HG02623 (cell line): ENCODE measurements around the gene CRLF1.

ENCODE experiments used
- ATAC-seq: cut with Tn5 transposase; IDR thresholded peaks from one replicate; pipeline ENCODE4 v1.9.1; 2021; ENCODE audit warnings: moderate library complexity; ENCODE audit not compliant: unreplicated experiment

The CRLF1 gene

DNA sequence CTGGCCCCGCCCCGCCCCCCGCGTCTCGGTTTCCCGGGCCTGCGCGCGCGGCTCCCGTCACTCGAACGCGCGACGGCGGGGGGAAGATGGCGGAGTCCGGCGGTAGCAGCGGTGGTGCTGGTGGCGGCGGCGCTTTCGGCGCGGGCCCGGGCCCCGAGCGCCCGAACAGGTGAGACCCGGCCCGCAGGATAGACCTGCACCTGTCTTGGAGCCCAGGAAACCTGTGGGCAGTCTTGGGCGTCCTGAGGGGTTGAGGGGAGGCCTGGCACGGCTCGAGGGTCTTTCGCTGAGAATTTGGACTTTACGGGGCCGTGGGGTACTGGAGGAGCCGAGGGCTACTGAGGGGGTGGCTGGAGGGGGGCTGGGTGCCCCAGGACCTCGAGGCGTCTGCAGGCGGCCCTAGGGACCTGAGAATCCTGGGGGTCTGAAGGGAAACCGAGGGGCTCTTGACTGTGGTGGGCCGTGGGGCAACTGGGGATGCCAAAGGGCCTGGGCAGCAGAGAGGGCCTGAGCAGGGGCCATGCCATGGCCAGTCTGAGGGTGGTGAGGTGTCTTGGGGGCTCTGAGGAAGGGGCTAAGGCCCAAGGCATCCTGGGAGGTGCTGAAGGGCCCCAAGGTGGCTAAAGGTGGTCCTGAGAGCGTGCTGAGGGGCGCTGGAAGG is 30.5 kb upstream of the CRLF1 start, which contains the start of gene KLHL26:
TSS of gene KLHL26 (plus strand) at position 60 of the 661 bp plus-strand sequence. CDS start at position 87, 27 bp downstream.
- ATAC-seq, result no peak

DNA sequence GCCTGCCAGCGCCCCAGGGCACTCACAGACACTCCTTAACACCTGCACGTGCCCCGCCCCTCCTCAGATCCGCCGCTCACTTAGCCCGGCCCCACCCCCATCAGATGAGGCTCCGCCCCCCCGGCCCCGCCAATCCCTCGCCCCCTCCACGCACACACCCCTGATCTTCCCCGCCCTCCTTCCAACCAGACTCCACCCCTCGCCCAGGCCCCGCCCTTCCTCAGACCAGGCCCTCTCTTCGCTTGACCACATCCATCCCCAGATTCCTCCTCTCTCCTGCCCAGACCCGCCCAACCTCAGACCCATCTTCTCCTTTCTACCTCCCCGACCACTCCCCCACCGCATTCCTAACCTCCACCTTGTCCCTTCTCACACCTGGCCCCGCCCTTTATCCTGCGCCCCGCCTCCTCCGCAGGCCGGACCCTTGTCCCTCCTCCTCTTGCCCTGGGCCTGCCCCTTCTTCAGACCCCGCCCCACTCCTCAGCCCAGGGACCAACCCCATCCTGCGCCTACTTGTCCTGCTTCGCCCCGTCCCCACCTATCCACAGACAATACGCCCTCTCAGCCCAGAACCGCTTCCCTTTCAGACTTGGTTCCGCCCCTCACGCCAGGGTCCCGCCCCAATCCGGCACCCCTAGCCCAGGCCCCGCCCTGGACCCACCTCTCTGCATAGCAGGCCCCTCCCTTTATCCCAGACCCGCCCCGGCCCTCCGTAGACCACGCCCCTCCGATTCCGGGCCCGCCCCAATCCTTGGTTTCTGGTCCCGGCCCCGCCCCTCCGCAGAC is 29.8 kb upstream of the CRLF1 start:
- peak; percentile 82 for ATAC-seq

DNA sequence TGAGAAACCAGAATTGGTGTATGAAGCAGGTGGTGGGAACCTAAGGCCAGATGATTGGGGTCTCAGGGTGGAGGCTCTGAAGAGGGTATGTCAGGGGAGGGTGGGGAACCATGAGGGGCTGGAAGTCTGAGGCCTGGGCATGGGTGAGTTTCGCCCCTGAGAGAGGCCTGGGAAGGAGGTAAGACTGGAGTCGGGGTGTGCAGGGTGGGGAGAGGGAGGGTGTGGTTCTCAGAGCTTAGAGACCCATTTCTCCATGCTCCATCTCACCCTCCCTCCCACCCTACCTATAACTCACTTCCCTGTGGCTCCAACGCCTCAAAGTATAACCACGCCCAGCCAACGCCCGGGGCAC is 29.2 kb upstream of the CRLF1 start:
- ATAC-seq, result no peak

DNA sequence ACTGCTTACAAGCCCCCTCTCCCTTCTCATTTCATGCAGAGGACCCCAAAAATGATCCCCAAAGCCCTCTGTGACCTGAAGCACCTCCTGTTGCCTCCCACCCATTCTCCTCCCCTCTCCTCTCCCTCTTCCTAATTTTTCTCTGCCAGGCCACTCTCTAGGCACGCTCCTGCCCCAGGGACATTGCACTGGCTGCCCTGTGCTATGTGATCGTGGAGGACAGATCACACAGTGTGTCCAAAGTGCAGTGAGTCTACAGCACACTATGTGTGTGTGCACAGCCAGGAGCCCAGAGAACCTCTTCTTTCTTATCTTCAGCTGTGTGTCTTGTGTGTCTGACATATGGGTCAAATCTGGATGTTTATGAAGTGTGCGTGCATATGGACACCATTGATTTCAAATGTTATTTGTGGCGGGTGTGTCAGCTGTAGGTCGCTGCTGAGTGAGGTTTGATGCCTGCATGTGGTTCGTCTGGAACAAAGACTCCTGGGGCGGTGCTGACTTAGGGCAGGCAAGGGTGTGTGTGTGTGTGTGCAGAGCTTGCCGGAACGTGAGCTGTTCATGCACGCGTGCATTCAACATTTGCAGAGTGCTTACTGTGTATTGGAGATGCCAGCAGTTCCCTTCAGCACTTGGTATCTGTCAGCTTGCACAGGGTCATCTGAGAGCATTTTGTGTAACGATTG is 28.2 kb upstream of the CRLF1 start:
- no peak for ATAC-seq

DNA sequence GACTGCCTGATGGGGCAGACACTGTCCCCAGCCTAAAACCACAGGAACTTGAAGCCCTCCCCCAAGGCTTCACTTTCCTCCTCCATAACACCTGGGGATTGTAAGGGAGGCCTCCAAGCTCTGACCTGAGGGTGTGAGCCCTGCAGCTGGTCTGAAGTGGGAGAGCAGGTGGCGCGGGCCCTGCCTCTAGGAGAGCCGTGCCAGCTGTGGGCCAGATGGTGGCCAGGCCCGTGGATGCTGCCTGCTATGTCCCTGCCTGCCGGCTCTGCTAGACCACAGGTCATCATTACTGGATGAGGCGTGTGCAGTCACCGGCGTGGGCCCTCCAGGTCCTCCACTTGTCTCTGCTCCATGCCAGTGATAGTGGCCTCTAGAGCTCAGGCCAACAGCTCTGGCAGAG is 26.7 kb upstream of the CRLF1 start:
- no peak for ATAC-seq

DNA sequence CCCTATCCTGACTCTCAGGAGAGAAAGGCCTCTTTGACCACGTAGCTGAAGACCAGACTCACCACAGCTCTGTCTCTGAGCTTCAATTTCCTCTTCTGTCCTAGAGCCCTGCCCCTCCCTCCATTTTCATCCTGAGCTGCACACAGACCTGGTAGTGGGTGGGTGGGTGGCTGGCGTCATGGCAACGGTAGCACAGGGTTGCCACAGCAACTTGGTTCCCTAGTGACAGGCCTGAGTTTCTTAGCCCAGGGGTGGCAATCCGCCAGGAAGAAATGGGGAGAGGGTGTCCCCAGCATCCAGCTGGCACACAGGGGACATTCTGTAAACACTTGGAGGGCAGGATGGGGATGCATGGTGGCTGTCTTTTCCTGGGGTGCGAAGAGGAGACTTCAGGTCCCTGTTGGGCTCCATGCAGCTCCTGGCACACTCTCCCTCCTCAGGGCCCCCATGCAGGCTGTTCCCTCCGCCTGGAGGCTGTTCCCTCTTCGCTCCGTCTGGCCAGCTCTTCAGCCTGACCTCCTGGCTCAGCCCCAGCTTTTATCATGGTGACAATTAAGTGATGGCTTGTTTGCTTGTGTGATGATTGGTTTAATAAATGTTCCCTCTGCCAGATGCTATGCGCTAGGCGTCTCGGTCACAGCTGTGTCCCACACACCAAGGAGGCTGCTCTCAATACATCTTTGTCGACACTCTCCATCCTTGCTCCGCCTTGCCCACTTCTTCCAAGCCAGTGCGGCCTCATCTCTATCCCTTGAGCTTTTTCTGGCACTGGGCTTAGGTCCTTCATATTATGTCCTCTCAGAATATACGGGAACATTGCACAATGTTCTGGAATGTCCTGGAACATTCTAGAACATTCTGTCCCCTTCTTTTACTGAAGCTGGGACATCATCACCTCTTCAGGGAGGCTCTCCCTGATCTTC is 22.8 kb upstream of the CRLF1 start:
- no peak for ATAC-seq

DNA sequence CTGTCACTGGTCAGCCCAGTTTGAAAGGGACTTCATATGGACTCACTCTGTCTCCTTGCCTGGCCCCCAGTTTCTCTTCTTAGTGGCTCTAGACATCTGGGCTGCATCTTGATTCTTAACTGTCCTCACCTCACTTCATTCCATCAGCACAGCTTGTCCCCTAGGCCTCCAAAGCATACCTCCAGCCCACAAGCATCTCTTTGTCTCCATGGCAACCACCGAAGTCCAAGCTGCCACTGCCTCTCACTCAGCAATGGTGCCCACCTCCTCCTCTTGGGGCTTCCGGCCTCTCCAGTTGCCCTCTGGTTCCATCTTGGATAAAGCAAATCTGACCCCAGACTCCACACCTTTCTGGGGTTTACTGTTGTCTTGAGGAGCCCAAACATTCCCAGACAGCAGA is 20.3 kb upstream of the CRLF1 start:
- ATAC-seq, result no peak

DNA sequence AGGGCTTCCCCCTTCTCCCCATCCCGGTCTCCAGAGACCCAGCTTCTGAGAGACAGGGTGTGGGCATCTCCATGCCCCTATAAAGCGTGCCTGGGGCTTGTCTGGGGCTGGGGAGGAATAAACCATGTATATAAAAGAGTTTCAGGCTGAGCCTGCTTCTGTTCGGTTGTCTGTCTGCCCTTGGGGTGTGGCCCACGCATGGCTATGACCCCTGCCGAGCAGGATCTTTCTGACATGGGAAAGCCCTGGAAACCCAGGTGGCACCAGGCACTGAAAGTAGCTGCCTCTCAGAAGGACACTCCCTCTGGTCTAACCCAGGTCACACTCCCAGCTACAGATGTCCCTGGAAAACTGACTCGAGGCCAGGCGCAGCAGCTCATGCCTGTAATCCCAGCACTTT is 14.3 kb upstream of the CRLF1 start:
- ATAC-seq, result no peak

DNA sequence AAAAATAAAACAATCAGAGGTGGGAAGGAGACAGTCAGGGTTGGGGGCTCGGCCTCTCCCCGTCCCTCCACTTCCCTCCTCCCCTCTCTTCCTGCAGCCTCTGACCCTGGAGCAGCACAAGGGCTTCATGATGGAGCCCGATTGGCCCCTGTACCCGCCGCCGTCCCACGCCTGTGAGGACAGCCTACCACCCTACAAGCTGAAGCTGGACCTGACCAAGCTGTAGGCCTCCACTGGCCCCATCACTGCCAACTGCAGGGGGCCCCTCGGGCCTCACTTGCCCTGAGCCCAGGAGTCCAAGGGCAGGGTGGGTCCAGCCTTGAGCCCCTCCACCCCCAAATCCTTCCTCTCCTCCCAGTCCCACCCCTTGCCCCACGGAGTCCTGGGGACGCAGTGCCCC is 13.7 kb upstream of the CRLF1 start:
- no peak for ATAC-seq

DNA sequence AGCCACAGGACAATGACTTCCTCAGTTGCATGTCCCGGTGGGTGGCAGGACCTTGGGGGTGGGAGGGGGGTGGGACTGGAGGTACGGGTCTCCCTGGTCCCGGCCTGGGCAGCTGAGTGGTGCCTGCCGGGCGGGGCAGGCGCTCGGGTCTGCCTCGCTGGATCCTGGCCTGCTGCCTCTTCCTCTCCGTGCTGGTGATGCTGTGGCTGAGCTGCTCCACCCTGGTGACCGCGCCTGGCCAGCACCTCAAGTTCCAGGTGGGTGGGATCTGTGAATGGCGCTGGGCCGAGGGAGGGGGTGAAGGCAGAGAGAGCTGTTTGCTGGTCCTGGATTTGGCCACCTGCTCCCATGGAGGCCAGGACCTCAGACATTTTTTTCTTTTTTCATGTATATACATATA is 11.6 kb upstream of the CRLF1 start:
- no peak for ATAC-seq

DNA sequence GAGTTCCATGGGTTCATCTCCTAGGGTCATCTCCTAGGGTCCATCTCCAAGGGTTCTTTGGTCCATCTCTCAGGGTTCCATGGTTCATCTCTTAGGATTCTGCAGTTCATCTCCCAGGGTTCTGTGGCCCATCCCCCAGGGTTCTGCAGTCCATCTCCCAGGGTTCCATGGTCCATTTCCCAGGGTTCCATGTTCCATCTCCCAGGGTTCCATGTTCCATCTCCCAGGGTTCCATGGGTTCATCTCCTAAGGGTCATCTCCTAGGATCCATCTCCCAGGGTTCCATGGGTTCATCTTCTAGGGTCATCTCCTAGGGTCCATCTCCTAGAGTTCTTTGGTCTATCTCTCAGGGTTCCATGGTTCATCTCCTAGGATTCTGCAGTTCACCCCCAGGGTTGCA is 11.0 kb upstream of the CRLF1 start:
- ATAC-seq, result no peak

DNA sequence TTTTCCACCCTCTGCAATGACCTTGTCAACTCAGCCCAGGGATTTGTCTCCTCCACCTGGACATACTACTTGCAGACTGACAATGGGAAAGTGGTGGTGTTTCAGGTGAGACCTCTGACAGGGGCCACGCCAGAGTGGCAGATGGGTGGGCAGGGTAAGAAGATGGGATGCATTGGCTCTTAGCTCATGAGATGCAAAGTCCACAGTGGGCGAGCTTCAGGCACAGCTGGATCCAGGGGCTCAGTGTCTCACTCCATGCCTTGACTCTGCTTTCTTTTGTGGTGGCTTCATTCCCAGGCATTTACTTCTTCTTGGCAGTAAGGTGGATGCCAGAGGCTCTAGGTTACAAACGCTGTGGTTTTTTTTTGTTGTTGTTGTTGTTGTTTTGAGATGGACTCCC is 9.4 kb upstream of the CRLF1 start:
- ATAC-seq, result no peak

DNA sequence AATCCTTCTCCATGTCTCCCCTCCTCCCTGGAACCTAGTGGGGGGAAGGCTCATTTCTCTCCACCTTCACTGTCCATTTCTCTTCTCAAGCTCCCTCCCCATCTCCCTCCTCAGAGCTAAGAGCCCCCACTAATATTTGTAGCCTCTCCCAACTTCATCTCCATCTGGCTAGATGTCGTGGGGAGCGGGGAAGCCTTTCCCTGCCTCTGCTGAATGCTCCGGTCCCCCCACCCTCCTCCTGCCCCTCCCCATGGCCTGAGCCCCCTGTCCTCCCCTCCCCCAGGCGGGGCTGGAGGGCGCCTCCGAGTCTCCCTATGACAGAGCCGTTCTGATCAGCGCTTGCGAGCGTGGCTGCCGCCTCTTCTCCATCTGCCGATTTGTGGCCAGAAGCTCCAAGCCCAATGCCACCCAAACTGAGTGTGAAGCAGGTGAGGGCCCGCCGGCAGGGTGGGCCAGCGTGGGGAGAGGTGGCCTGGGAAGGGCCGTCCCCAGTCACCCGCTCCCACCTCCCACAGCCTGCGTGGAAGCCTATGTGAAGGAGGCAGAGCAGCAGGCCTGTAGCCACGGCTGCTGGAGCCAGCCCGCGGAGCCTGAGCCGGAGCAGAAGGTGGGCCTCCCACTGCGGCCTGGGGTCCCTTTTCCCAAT is 7.1 kb upstream of the CRLF1 start:
- no peak for ATAC-seq

DNA sequence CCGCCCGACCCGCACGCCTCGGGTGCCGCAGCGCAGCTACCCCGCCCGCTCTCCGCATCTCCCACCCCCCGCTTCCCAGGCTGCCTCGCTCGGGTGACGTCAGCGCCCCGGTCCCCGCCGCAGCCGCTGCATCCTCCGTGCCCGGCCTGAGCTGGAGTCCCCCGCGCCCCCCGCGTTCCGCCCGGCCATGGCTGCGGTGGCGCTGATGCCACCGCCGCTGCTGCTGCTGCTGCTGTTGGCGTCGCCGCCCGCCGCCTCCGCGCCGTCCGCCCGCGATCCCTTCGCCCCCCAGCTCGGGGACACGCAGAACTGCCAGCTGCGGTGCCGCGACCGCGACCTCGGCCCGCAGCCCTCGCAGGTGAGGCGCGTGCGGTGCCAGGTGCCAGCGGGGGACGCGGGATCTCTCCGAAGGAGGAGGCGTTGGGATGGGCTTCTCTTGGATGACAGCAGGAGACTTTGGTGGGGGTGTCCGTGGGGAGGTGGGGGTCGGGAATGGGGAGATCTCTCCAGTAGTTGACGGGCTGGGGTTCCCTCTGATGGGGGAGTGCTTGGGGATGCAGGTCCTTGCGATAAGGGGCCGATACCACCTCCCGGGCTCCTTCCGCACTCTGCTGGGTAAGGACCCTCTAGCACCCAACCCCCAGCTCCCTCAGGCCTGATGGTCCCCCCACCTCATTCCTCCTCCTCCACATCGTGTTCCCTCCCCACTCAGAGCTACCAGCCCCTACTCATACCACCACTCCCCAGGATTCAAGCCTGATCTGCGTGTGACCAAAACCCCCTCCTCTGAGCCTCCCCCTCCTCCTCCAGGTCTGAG is 6.4 kb upstream of the CRLF1 start, which contains the start of gene TMEM59L:
TSS of gene TMEM59L (plus strand) at position 99 of the 817 bp plus-strand sequence. CDS start at position 188, 89 bp downstream.
- no peak for ATAC-seq

DNA sequence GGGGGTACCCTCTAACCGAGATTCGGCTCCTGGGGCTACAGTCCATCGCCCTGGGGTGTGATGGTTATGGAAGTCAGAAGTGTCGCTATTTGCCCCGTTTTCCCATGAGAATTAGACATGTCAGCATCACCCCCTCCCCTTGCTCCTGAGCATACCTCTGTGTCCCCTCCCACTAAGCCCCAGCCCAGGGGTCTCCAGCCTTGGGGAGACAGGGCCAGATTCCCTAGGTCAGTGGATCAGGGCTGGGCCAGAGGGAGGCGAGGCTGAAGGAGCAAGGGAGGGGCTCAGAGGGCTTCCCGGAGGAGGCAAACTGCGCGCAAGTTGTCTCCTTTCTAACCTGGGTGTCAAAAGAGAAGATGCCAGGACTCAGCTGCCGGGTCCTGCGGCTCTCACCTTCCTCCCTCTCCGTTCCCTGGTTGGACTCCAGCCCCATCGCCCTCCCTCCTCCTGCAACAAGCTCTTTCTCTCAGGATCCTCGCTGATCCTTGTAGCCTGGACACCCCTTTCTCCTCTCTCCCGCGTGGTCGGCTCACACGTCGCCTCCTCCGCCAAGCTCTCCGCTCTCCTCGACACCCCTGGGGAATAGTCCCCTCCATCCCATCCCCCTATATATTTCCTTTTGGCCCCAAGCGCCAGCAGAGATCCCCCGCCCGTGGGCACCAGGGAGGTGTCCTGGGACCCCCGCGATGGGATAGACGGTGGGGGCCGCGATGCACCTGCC is 5.6 kb upstream of the CRLF1 start:
- no peak for ATAC-seq

DNA sequence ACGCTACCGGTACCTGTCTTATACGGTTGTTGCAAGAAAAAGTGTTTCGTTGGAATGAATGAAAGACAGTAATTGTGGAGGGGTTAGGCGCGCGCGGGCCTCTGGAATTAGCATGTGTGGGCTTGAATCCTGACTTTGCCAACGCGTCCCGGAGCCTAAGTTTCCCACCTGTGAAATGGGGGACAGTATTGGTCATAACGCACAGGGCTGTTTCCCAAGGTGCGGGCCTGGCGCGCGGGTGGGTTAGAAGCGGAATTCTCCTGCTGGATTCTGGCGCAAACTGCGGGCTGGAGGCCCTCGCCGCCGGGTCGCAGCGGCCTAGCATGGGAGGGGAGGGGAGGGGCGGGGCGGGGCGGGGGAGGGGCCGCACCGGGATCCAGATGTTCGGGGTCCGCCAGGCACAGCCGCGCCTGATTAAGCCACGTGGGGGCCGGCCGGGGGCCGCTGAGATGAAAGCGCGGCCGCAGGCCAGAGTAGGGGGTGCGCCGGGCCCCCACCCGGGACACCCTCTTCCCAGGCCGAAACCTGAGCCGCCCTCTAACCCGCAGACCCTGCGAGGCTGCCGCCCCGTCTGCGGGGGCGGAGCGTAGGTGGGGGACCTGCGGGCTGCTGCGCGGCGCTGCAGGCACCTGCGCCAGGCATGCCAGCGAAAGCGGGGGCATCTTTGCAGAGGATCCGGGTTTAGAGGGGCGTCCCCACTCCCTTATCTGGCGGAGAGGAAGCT is 4.9 kb upstream of the CRLF1 start:
- no peak for ATAC-seq

DNA sequence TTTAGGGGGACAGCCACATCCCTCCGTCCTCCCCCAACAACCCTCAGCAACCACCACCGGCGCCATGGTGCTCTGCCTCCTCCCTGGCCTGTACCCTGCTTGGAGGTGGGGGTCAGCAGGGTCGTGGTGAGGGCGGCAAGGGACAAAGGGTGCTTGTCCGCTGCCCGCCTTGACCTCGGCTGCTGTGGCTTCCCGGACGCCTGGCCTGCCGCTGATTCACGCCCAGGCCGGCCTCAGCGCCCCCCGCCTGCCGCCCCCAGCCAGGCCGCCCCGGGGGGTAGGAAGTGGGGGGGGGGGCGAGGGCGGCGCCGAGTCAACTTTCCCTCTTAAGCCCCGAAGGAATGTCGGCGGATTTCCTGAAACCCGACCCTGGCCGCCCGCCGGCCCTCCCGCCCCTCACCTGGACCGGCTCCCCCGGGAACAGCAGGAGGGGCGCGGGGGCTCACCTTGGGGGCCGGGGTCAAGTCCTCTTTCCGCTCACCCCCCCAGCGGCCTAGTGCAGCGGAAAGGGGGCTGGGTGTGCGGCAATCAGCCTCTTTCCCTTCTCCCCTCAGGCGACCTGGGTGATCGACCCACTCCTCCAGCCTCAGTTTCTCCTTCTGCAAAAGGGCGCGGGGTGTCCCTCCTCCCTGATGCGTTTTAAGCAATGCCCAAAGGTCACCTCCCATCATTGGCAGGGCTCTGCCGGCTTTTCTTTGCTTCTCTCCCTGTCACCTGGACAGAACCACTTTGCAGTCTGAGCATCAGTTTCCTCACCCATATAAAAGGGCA is 4.1 kb upstream of the CRLF1 start:
- ATAC-seq, result no peak

DNA sequence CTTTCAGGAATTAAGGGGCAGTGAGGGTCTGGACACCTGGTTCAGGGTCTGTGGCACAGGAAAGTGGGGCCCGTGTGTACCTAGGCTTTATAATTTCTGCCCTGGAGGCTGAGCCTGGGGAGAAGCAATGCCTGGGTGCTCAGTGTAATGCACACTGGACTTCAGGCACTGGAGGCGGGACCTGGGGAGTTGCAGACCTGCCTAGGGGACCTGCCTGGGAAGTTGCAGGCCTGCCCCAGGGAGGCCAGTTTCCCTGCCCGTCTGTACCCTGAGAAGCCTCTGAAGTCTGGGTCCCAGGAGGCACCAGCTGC is 3.6 kb upstream of the CRLF1 start:
- no peak for ATAC-seq
